ENCODE measurements around the gene RTL10.

Gene RTL10

DNA sequence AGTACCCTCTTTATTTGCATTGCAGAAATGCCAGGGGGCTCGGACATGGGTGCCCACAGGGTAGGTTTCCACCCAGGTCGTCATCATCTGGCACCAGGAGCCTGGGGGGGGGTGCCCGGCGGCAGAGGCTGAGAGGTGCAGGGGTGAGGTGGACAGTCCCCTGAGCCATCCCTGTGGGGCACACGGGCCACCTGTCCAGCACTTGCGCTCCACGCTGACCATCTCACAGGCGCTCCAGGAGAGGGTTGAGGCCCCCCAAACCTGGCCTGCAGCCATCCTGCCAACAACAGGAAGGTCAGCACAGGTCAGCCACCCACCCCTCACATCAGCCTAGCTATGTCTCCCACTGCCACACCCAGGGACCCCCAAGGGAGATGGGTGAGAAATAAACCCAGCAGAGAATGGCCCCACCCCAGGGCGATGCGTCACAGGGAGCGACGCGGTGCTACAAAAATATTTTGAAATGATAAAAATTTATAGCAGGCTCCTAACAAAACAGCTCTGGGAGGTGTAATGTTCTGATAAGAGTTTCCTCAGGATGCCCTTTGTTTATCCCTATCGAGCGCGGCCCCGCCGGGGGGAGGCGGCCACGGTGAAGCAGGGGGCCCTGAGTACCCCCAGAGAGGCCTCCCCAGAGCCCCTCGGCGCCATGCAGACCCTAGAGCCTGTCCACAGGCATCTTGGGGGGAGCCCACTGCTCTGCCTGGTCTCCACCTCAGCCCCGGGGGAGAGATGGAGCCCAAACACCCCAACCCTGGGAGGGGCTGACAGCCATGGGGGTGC lies 21.0 kb upstream of the RTL10 start:
- no peak for DNase-seq

DNA sequence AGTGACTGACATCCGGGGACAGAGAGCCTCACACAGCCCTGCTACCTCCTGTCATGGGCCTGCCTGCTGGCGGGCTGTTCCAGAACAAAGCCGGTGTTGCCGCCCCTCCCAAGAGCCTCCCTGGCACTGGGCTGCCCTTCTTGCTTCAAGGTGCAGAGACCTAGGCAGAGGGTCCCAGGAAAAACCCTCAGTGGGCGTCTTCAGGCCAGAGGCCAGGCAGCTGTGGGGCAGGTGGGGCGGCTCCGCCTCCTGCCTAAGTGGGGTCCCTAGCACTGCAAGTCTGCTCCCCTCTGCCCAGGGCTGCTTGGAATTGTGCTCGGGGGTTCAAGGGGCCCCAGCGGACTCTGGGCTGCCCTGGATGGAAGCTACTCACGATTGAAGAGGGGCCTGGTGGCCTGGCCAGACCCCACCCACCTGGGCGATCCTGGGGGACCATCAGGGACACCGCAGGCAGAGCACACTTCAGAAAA lies 20.4 kb upstream of the RTL10 start:
- DNase-seq: no peak

GRCh38 chr22:19874307-19875060 lies 19.8 kb upstream of the RTL10 start:
- DNase-seq: no peak

DNA sequence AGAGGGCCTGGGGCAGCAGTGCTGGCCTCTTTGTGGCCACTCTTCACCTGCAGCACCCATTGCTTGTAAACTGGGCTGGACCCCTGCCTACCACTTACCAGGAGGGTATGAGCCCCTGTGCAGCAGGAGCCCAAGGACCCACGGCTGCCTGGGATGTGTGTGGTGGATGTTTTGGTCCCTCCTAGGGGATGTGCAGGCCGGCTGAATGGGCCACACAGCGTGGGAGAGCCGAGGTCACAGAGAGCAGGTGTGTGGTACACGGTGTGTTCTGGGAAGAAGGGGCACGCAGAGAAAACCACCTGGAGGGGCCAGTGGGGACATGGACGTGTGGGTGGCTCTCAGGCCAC lies 19.3 kb upstream of the RTL10 start:
- DNase-seq: no peak

DNA sequence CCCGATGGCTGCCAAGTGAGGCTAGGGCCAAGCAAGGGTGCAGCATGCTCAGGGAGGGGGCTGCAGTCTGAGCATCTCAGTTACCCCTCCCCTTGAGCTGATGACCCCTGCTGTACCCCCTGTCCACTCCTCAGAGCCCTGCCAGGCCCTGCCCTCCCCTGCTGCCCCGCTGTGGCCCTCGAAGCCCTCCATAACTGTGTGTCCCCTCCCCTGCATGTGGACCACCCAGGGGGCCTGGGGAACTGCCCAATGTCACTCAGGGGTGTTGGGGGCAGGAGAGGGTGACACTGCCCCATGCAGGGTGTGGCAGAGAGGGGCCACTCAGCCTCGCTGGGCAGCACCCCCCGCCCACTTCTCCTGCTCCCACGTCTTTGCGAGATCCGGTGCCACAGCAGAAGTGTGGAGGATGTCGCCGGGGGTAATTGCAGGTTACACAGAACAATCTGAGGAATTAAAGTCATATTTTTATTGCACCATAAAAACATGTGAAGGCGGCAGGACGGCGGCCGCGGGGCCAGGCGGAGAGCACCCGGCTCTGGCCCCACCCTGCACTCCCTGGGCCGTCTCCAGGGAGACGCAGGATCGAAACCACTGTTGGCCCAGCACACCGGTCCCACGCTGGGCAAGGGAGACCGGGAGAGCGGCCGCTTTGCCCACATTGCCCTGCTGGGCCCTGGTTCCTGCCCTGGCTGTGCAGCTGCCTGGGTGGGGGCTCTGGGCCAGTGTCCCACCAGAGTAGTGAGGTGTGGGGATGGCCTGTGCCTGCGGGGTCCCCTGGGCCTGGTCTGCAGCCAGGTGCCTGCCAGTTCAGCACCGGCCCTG lies 18.7 kb upstream of the RTL10 start:
- no peak for DNase-seq

GRCh38 chr22:19872779-19873137 lies 18.1 kb upstream of the RTL10 start:
- no peak for DNase-seq

DNA sequence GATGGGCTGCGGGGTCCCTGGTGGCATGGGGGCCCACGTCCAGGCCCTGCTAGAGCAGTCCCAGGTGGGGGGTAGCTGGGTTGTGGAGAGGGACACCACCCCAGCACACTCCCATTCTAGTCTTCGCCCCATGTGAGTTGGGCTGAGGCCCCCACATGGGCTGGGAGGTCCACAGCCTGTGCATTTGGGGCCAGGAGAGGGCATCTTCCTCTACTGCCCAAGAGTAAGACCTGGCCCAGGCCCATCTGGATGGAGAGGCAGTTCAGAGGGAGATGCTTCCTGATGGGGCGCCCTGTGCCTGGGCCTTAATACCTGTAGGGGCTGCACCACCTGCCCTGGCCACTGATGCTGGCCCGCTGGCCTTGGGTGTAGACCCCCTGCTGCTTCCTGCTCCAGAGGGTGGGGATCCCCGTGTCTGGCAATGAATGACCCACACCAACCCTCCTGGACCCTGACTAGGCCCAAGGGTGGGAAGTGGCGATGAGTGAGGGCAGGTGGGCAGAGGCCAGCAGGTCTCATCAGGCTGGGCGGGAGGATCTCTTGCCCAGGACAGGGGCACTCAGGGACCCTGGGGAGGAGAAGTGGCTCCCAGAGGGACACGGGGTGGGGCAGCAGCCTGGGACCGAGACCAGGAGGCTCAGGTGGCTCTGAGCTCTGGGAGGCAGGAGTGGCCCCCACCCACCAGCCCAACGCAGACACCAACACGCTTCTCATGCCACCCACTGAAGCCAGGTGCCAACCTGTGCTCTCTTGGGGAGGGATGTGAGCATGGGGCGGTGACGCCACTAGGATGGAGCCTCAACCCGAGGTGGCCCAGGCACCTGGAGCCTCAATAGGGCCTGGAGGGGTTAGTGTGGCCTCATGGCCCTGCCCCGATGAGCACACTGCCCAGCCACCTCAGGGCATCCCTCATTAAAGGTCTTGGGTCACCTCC lies 17.4 kb upstream of the RTL10 start:
- DNase-seq: no peak

- DNase-seq: no peak
These were observed 16.6 kb upstream of the RTL10 start for GRCh38 chr22:19871023-19871844.

GRCh38 chr22:19870153-19871022 lies 15.7 kb upstream of the RTL10 start:
- no peak for DNase-seq

GRCh38 chr22:19869497-19870152 lies 15.0 kb upstream of the RTL10 start:
- no peak for DNase-seq

GRCh38 chr22:19868773-19869471 lies 14.2 kb upstream of the RTL10 start:
- no peak for DNase-seq

DNA sequence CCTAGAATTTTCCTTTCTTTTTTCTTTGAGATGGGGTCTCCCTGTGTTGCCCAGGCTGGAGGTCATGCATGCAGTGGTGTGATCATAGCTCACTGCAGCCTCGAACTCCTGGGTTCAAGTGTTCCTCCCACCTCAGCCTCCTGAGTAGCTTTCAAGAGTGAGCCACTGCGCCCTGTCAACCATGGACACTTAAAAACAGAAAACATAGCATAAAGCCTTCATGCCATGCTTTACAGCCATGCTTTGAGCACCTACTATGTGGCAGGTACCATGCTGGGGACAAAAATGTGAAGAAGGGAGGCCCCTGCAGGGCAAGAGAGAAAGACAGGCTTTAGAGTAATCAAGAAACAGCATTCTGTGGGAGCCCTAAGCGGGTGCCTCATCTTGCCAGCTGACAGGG lies 13.7 kb upstream of the RTL10 start:
- no peak for DNase-seq

GRCh38 chr22:19867617-19868016 lies 12.9 kb upstream of the RTL10 start:
- no peak for DNase-seq

DNA sequence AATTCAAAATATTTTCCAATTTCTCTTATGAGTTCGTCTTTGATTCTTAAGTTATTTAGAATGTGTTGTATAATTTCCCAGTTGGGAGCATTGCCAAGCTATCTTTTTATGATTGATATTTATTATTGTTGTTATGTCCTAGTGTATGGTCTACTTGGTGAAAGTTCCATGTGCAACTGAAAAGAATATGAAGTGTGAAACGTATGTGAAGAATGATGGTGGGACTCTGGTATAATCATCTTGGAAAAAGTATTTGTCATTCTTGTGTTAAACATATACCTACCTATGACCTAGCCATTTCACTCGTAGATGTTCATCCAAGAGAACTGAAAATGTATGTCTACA lies 12.0 kb upstream of the RTL10 start:
- no peak for DNase-seq

- no peak for DNase-seq
These were observed 10.6 kb upstream of the RTL10 start for GRCh38 chr22:19865141-19865829.

GRCh38 chr22:19864538-19865106 lies 9.9 kb upstream of the RTL10 start:
- no peak for DNase-seq

GRCh38 chr22:19863571-19863970 lies 8.9 kb upstream of the RTL10 start:
- DNase-seq: no peak

- DNase-seq: no peak
These were observed 8.1 kb upstream of the RTL10 start for GRCh38 chr22:19862619-19863246.
